ENCODE data around the gene TMEM273.
"Not testable (repeated sequence)": the region's sequence is repeated elsewhere in the genome, so short reads cannot be mapped to it uniquely, and the experiment has no call there.

TMEM273 gene

GRCh38 chr10:49207936-49208487, 19.8 kb upstream of the TMEM273 start:
- intact Hi-C loops (cut with DNase I): no loop called here
- peak in 21 of 42 donors; percentile 10 to 72 (median 39) for DNase-seq

DNA sequence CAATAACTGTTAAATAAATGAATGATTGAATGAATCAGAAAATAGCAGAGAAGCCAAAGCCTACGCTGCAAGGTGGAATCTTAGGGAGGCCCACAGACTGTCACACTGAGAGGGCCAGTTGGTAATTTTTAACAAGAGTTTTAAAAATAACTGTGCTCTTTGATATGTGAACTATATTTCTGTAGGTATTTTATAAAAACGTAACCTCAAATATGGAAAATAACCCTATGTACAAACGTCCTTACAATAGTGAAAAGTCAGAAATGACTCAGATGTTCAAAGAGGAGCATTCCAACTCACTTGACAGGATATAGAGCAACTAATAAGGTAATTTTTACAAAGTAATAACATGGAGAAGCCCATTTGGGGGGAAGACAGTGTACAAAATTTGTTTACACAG, 18.9 kb upstream of the TMEM273 start:
- intact Hi-C loops (cut with DNase I): no loop called here
- no peak for DNase-seq

GRCh38 chr10:49205206-49205605, 17.0 kb upstream of the TMEM273 start:
- intact Hi-C loops (cut with DNase I): no loop called here
- no peak for DNase-seq

- no peak for DNase-seq
- intact Hi-C loops (cut with DNase I): no loop called here
These were observed 15.9 kb upstream of the TMEM273 start for GRCh38 chr10:49204119-49204518.

DNA sequence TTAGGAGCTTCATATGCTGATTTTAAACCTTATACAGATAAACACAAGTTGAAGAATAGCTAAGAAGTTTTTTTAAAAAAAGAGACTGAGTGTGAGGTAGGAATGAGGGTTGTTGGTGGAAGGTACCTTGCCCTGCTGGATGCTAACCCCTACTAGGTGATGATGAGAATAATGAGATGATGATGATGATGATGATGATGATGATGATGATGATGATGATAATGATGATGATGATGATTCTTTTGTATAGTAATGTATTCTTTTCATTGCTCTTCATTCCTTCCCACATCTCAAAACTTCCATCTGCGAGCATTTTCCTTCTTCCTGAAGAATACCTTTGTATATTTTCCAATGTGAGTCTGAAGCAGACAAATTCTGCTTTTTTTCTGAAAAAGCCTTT, 14.1 kb upstream of the TMEM273 start:
- DNase-seq: no peak
- intact Hi-C loops (cut with DNase I): no loop called here

GRCh38 chr10:49200854-49201253, 12.7 kb upstream of the TMEM273 start:
- no peak for DNase-seq
- intact Hi-C loops (cut with DNase I): no loop called here

DNA sequence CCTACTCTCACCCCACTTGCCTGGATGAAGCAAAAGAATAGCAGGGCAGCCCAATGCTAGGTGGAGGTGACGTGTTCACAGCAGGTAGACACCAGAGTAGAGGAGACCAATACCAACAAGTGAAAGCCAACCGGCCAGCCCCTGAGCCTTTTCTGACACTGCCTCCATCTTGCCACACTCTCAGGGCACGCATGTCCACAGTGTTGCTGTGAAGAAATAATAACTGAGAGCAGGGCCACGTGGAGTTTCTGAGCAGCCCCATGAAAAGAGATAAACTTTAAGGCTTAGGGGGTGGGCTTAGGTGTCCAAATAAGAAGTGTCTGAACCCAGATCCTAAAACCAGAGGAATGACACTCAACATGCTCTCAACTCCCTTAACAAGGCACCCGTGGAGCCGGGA, 9.0 kb upstream of the TMEM273 start:
- no peak for DNase-seq
- intact Hi-C loops (cut with DNase I): no loop called here

DNA sequence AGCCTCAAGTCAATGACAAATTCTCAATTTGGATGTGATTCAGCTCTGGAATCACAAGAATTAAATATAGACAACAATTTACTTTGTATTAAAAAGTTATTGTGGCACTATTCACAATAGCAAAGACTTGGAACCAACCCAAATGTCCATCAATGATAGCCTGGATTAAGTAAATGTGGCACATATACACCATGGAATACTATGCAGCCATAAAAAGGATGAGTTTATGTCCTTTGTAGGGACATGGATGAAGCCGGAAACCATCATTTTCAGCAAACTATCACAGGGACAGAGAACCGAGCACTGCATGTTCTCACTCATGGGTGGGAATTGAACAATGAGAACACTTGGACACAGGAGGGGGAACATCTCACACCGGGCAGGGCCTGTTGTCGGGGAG, 7.7 kb upstream of the TMEM273 start:
- DNase-seq; intact Hi-C loops (cut with DNase I): not testable (repeated sequence)

DNA sequence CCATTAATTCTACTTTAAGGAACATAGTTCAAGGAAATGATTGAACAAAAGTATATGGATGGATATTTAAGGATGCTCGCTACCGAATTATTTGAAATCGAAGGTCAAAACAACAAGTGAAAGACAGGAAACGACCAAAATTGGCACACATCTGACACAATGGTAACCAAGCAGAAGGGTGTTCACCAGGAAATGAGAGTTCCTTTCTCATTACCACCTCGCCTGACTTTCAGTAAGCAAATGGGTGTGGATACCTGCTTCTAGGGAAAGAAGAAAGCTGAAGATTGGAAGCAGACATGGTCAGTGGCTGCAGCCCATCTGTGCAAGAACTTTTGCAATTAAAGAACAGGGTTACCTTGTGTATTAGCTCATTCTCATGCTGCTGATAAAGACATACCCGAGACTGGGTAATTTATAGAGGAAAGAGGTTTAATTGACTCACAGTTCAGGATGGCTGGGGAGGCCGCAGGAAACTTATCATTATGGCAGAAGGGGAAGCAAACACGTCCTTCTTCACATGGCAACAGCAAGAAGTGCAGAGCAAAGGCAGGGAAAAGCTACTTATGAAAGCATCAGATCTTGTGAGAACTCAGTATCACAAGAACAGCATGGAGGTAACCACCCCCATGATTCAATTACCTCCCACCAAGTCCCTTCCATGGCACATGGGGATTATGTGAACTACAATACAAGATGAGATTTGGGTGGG, 6.2 kb upstream of the TMEM273 start:
- intact Hi-C loops (cut with DNase I): no loop called here

GRCh38 chr10:49191349-49191748, 3.2 kb upstream of the TMEM273 start:
- intact Hi-C loops (cut with DNase I): no loop called here
- no peak for DNase-seq

More for the DNA sequence above, 6.2 kb upstream of the TMEM273 start:
- DNase-seq: no peak

- intact Hi-C loops (cut with DNase I): loop anchor here (10.0 kb wide), 1 partner anchor 85 kb away; no protein-coding TSS in a partner anchor
- DNase-seq: peak in 1 of 42 donors; percentile 1
These were observed 1.2 kb upstream of the TMEM273 start for GRCh38 chr10:49189422-49189821.

- peak in 5 of 42 donors; percentile 4 to 37 (median 10) for DNase-seq
These were observed 1.1 kb downstream of the TMEM273 start for GRCh38 chr10:49187044-49187484.

GRCh38 chr10:49186613-49187012, 1.6 kb downstream of the TMEM273 start:
- no peak for DNase-seq
- intact Hi-C loops (cut with DNase I): loop anchor here (10.0 kb wide), 1 partner anchor 82 kb away; no protein-coding TSS in a partner anchor

More at GRCh38 chr10:49187044-49187484, 1.1 kb downstream of the TMEM273 start:
- intact Hi-C loops (cut with DNase I): loop anchor here (10.0 kb wide), 1 partner anchor 82 kb away; no protein-coding TSS in a partner anchor

GRCh38 chr10:49185213-49185612, 3.0 kb downstream of the TMEM273 start:
- peak in 3 of 42 donors; percentile 0 to 33 (median 1) for DNase-seq

GRCh38 chr10:49184642-49185111, 3.5 kb downstream of the TMEM273 start:
- peak in 5 of 42 donors; percentile 1 to 41 (median 8) for DNase-seq
- intact Hi-C loops (cut with DNase I): loop anchor here (10.0 kb wide), 1 partner anchor 80 kb away; no protein-coding TSS in a partner anchor

More at GRCh38 chr10:49185213-49185612, 3.0 kb downstream of the TMEM273 start:
- intact Hi-C loops (cut with DNase I): loop anchor here (10.0 kb wide), 1 partner anchor 80 kb away; no protein-coding TSS in a partner anchor

GRCh38 chr10:49183596-49184542, 4.3 kb downstream of the TMEM273 start:
- peak in 2 of 42 donors; percentile 5 to 7 for DNase-seq
- intact Hi-C loops (cut with DNase I): loop anchor here (10.0 kb wide), 1 partner anchor 79 kb away; no protein-coding TSS in a partner anchor

GRCh38 chr10:49182776-49183175, 5.4 kb downstream of the TMEM273 start:
- intact Hi-C loops (cut with DNase I): loop anchor here (10.0 kb wide), 1 partner anchor 78 kb away; no protein-coding TSS in a partner anchor
- DNase-seq: peak in 1 of 42 donors; percentile 6

- intact Hi-C loops (cut with DNase I): loop anchor here (10.0 kb wide), 1 partner anchor 76 kb away; no protein-coding TSS in a partner anchor
- DNase-seq: no peak
These were observed 7.7 kb downstream of the TMEM273 start for GRCh38 chr10:49180444-49180860.

All from head of caudate nucleus (tissue), 42 donors.